HepG2 (cell line): ENCODE data around the gene LIN28A. TPM values are rescaled to one million over a fixed set of nuclear protein-coding genes. Genes with fewer than 3 reads are reported as not detected.

Experiments
- EZH2 ChIP-seq: conservative IDR thresholded peaks from 2 replicates; pipeline ENCODE4 v1.6.1; 2012; ENCODE audit warnings: mild to moderate bottlenecking, low read depth, low read length, moderate library complexity
- RFX1 ChIP-seq: fragments of 450-650 bp; IDR thresholded peaks from 2 replicates; pipeline ENCODE4 v1.6.1; 2017
- SP1 ChIP-seq, 2 experiments: fragments of 450-650 bp in 1 of 2; sonication (generic) in 1 of 2; formaldehyde crosslinking in 1 of 2; IDR thresholded peaks; 2 replicates each; pipeline versions ENCODE4 v1.4.0 to v1.6.1; 2016 to 2020; ENCODE audit warnings: missing genetic modification reagents in 1 of 2
- ZFP36L1 ChIP-seq: sonication (generic); formaldehyde crosslinking; IDR thresholded peaks from 2 replicates; pipeline ENCODE4 v1.8.0; 2022; ENCODE audit warnings: mild to moderate bottlenecking, missing genetic modification reagents, moderate library complexity
- ZNF33B ChIP-seq: sonication (generic); formaldehyde crosslinking; IDR thresholded peaks from 2 replicates; pipeline ENCODE4 v1.5.1; 2020; ENCODE audit warnings: mild to moderate bottlenecking, missing genetic modification reagents
- ZNF451 ChIP-seq: sonication (generic); formaldehyde crosslinking; IDR thresholded peaks from 2 replicates; pipeline ENCODE4 v1.5.0; 2020; ENCODE audit warnings: mild to moderate bottlenecking, missing genetic modification reagents
- ZNF768 ChIP-seq: sonication (generic); formaldehyde crosslinking; IDR thresholded peaks from 2 replicates; pipeline ENCODE4 v1.4.0; 2020; ENCODE audit warnings: missing genetic modification reagents
- ZSCAN25 ChIP-seq: sonication (generic); formaldehyde crosslinking; IDR thresholded peaks from 2 replicates; pipeline ENCODE4 v1.8.0; 2022; ENCODE audit warnings: mild to moderate bottlenecking, missing genetic modification reagents
- polyA plus RNA-seq, 8 experiments: library from polyadenylated mRNA; depleted of rRNA in 3 of 8; stranded (reverse) in 7 of 8; unstranded in 1 of 8; fragments of >200 nt; fragmentation: Illumina TruSeq in 4 of 8; extraction: Trizol in 4 of 8; gene quantifications; 2 replicates each; pipeline versions ENCODE4 v1.2.1 to v1.2.3, GENCODE V29; 2011 to 2016; ENCODE audit warnings: low read depth in 4 of 8, missing spikeins in 1 of 8, mixed read lengths in 1 of 8; ENCODE audit not compliant: insufficient read depth in 1 of 8
- total RNA-seq, 5 experiments: library from RNA; depleted of rRNA; stranded (reverse); fragments of >200 nt; fragmentation: Illumina TruSeq; extraction: Trizol; gene quantifications; 2 replicates each; pipeline ENCODE4 v1.2.3, GENCODE V29; 2016; ENCODE audit warnings: low read depth in 1 of 5
- TF ChIP-seq, protein P1 (sequence below): sonication (generic); formaldehyde crosslinking; IDR thresholded peaks from 2 replicates; pipeline ENCODE4 v1.5.0; 2020; ENCODE audit warnings: mild to moderate bottlenecking, missing genetic modification reagents, borderline replicate concordance
- TF ChIP-seq, protein P2 (sequence below): sonication (generic); formaldehyde crosslinking; IDR thresholded peaks from 2 replicates; pipeline ENCODE4 v1.8.0; 2022; ENCODE audit warnings: mild to moderate bottlenecking, missing genetic modification reagents

LIN28A gene
- total and polyA plus RNA-seq, 2 of the 13 experiments (the other 11 are each of a cell fraction or from before 2014, with no cell fraction given): not detected

DNA sequence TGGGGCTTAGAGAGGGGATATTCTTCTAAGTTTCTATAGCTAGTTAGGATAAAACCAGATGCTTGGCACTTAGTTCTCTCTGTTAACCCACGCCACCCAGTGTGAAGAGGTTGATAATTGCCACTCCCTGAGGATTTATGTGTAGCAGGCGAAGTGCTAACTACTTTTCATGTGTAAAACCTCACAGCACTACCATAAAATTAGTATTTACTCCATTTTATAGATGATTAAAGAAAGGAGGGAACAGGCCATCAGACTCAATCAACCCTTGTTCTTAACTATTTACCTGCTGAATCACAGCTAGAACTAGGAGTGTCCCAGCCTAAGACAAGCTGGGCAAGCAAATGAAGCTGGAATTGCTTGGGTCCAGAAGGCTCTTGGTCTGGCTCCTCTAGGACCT, 8.9 kb downstream of the LIN28A start (continued):
- TF ChIP-seq, protein P1, sequence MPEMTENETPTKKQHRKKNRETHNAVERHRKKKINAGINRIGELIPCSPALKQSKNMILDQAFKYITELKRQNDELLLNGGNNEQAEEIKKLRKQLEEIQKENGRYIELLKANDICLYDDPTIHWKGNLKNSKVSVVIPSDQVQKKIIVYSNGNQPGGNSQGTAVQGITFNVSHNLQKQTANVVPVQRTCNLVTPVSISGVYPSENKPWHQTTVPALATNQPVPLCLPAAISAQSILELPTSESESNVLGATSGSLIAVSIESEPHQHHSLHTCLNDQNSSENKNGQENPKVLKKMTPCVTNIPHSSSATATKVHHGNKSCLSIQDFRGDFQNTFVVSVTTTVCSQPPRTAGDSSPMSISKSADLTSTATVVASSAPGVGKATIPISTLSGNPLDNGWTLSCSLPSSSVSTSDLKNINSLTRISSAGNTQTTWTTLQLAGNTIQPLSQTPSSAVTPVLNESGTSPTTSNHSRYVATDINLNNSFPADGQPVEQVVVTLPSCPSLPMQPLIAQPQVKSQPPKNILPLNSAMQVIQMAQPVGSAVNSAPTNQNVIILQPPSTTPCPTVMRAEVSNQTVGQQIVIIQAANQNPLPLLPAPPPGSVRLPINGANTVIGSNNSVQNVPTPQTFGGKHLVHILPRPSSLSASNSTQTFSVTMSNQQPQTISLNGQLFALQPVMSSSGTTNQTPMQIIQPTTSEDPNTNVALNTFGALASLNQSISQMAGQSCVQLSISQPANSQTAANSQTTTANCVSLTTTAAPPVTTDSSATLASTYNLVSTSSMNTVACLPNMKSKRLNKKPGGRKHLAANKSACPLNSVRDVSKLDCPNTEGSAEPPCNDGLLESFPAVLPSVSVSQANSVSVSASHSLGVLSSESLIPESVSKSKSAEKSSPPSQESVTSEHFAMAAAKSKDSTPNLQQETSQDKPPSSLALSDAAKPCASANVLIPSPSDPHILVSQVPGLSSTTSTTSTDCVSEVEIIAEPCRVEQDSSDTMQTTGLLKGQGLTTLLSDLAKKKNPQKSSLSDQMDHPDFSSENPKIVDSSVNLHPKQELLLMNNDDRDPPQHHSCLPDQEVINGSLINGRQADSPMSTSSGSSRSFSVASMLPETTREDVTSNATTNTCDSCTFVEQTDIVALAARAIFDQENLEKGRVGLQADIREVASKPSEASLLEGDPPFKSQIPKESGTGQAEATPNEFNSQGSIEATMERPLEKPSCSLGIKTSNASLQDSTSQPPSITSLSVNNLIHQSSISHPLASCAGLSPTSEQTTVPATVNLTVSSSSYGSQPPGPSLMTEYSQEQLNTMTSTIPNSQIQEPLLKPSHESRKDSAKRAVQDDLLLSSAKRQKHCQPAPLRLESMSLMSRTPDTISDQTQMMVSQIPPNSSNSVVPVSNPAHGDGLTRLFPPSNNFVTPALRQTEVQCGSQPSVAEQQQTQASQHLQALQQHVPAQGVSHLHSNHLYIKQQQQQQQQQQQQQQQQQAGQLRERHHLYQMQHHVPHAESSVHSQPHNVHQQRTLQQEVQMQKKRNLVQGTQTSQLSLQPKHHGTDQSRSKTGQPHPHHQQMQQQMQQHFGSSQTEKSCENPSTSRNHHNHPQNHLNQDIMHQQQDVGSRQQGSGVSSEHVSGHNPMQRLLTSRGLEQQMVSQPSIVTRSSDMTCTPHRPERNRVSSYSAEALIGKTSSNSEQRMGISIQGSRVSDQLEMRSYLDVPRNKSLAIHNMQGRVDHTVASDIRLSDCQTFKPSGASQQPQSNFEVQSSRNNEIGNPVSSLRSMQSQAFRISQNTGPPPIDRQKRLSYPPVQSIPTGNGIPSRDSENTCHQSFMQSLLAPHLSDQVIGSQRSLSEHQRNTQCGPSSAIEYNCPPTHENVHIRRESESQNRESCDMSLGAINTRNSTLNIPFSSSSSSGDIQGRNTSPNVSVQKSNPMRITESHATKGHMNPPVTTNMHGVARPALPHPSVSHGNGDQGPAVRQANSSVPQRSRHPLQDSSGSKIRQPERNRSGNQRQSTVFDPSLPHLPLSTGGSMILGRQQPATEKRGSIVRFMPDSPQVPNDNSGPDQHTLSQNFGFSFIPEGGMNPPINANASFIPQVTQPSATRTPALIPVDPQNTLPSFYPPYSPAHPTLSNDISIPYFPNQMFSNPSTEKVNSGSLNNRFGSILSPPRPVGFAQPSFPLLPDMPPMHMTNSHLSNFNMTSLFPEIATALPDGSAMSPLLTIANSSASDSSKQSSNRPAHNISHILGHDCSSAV (CRISPR knock-in tag): no peak
- TF ChIP-seq EZH2 (no peak), ZNF451 (CRISPR knock-in tag) (no peak), RFX1 (no peak), SP1 (IDR thresholded peaks at IDR 0.05) (no peak), SP1 (CRISPR knock-in tag; IDR thresholded peaks at IDR 0.05) (no peak), ZSCAN25 (CRISPR knock-in tag) (no peak), ZNF33B (no peak), ZFP36L1 (CRISPR knock-in tag) (no peak), ZNF768 (CRISPR knock-in tag) (no peak)
- TF ChIP-seq, protein P2, sequence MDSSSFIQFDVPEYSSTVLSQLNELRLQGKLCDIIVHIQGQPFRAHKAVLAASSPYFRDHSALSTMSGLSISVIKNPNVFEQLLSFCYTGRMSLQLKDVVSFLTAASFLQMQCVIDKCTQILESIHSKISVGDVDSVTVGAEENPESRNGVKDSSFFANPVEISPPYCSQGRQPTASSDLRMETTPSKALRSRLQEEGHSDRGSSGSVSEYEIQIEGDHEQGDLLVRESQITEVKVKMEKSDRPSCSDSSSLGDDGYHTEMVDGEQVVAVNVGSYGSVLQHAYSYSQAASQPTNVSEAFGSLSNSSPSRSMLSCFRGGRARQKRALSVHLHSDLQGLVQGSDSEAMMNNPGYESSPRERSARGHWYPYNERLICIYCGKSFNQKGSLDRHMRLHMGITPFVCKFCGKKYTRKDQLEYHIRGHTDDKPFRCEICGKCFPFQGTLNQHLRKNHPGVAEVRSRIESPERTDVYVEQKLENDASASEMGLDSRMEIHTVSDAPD (CRISPR knock-in tag): no peak
